Esophagus mucosa (tissue), 1 donor: ENCODE results near the gene FAM131A. TPM values are rescaled to one million over a fixed set of nuclear protein-coding genes. Genes with fewer than 3 reads are reported as not detected.
A peak's percentile ranks its signal among the peaks of the same experiment; 100 is the strongest.

ENCODE experiments used
- ATAC-seq: fragments of 200-7000 bp; cut with Tn5 transposase; one replicate; pipeline ENCODE4 v1.9.1; 2020
- total RNA-seq: library from RNA; stranded (reverse); gene quantifications from one replicate; pipeline ENCODE4 v1.2.4, GENCODE V29; 2023
- donor health status: DM: yes; HTN: yes; CAD: no.

FAM131A gene
- total RNA-seq, 1 donor from 2014 or later: 7.3 TPM

DNA sequence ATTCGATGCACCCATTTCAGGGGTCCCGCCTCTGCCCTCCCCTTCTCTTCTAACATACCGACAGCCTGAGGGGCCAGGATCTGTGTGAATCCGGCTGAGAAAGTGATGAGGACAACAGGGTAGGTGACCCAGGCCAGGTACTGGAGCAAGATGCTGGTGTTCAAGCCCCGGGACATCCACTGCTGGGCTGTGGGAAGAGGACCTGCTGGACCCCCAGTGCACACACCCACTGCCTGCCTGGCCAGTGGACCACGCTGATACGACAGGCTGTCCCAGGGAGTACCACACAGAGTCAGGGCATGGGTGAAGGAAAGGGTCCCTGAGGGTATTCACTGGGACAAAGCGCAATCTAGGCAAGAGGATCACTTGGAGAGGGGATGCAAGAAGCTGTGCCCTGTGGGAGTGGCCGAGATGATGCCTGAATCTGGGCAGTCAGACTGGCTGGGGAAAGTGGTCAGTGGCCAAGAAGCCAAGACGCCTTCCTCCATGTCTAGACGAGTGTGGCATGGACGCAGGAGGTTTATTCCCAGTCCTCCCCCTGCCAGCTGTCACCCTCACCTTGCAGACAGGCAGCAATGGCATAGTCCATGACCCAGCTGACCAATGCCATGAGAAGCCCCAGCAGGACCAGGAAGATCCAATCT is 20.8 kb downstream of the FAM131A start:
- no peak for ATAC-seq

DNA sequence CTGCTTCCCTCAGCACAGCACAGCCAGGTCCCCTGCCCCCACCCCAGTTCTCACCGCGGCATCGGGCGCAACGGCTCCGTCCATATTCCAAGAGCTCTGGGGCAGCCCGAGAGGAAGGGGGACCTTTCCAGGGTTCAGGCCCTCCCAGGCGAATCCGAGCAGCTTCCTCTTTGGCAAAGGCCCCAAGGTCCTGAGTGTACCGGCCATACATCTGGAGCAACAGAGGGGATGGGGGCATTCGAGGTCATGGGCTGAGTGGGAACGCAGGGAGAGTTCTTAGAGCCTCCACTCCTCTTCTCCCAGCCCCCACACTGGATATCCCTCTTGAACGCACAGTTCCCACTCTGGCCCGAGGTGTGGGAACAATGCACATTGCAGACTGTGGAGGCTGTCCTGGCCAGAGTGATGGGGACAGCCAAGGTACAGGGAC is 21.5 kb downstream of the FAM131A start:
- ATAC-seq: no peak

DNA sequence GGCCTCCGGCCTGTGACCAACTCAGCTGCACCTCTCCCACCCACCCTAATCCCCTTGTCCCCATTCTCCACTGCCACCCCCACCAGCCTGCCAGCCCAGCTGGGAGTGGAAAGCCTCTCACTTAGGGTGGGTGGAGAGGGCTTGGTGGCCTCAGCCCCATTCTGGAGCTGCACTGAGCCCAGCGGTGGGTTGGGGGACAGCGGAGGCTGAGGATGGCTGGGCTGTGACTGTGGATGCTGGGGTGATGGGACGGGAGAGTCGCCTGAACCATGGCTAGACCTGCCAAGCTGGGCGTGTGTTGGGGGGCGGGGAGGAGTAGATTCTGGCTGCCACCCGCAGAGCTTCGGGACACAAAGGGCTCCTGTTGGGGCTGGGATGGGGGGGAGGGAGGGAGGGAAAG is 22.2 kb downstream of the FAM131A start:
- no peak for ATAC-seq

DNA sequence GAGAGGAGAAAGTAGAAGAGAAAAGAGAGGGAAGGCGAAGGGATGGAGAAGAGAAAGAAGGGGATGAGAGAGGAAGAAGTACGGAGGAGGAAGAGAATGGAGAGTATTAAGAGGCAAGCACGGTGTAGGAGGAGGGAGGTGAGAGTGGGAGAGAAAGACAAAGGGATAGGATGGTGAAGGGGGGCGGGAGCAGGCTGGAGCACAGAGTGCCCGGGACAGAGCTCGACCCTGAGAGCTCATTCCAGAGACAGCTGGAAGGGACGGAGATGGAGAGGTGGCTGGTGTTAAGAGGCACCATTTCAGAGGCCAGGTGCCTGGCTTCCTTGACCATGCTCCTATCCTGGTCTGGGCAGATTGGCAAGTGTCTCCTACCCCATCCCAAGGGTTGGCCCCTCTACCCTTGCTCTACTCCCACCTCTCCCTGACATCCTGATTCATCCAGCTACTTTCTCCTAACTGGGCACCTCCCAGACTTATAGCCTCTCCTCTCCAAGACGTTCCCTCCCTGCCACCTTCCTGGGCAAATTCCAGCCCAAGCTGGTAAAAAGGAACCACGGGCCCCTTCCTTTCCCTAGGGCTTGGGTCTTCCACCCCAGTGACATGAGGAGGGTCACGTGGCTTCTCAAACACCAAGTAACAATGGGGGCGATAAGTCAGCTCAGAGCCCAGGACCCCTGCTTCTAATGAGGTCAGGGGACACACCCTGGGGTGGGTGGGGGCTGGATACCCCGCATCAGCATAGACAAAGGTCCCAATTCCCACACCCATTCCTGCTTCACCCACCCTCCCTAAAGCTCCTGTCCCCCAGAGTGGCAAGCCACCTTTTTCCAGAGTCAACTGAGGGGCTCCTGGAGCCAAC is 22.9 kb downstream of the FAM131A start:
- ATAC-seq: no peak

- no peak for ATAC-seq
Observed at GRCh38 chr3:184360929-184361531, 23.6 kb downstream of the FAM131A start.

DNA sequence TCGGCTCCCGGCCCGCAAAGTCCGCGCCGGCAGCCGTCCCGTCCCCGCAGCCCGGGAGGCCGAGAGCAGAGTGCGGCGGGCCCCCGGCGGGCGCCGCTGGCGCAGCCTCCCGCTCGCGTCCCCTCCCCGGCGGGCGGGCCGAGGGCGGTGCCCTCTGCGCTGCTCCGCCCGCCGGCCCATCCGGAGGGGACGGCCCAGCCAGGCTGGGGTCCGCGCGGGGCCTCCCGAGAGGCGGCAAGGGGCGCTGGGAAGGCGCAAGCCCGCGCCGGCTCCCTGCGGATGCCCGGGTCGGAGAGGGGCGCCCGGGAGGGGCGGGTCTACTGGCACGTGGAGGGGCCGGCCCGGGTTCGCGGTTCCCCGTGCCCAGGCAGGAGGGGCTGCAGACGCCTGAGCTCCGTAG is 24.1 kb downstream of the FAM131A start, which contains the start of the genes CLCN2 and POLR2H:
Gene CLCN2, minus strand, starts transcription at position 74 of the 400 bp plus-strand sequence. CDS start 126 bp downstream, outside the sequence.
Gene POLR2H, plus strand, starts transcription at position 179 of the 400 bp plus-strand sequence. CDS start 1,783 bp downstream, outside the sequence.
- ATAC-seq: peak; percentile 44

DNA sequence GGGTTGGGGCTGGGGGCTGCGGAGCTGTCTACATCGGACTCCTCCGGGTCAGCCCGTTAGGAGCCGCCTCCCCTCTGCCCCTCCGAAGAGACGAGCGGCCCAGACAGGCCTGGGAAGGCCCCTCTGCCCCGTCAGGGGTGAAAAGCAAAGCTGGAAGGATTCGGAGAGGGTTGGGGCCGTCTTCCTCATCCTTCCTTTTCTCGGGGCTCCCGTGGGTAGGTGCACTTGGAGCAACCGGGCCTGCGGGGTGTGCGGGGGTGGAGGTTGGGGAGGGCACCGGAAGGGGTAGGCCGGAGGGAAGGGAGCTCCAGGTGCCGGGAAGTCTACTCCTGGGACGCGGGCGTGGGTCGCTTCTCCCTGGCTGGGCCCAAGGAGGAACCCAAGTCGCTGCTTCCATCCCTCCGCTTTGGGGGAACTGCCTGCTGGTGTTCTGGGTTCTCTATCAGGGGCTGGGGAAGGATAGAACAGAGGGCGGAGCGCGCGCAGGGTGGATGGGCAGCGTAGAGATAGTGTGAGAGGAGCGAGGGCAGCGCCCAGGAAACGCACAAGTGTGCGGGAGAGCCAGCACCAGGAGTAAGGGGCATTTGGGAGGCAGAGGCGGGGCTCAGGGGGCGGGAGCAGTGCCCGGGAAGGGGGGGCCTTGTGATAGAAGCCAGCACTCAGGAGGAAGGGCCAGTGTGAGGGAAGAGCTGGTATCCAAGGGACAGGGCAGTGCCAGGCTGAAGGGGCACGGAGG is 24.7 kb downstream of the FAM131A start:
- peak; percentile 26 for ATAC-seq

DNA sequence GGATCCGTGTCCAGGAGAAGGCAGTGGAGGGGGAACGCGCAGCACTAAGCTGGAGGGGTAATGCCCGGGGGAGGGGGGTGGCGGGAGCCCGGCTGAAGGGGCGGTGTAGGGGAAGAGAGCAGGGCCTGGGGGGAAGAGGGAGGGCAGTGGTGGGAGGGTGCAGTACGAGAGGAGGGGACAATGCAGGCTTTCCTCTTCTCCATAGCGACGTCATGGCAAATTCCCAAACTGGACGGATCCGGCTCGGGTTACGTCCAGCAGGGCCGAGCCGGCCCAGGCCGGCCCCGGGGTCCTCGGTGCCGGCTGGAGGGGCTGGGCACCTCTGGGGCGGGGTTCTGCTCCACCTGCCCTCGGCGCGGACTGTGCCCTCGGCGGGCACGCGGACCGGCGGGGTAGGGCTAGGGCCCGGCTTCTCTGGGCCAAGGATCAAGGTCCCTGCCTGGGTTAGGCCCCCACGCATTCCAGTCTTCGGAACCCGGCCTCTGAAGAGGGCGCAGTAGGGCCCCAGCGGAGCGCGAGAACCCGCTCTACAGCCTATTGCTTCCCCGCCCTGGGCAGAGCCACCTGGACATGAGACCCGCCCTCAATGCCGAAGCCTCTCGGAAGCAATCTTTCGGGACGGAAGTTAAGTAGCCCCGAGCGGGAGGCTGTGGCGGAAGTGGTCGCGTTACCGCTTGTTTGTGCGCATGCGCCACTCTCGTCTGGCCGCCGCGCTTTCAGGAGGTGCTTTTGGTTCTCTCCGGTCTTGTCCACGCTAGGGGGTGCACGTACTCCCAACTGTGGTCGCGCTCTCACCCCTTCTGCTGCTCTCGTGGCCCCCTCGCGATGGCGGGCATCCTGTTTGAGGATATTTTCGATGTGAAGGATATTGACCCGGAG is 25.5 kb downstream of the FAM131A start:
- ATAC-seq: peak; percentile 91

DNA sequence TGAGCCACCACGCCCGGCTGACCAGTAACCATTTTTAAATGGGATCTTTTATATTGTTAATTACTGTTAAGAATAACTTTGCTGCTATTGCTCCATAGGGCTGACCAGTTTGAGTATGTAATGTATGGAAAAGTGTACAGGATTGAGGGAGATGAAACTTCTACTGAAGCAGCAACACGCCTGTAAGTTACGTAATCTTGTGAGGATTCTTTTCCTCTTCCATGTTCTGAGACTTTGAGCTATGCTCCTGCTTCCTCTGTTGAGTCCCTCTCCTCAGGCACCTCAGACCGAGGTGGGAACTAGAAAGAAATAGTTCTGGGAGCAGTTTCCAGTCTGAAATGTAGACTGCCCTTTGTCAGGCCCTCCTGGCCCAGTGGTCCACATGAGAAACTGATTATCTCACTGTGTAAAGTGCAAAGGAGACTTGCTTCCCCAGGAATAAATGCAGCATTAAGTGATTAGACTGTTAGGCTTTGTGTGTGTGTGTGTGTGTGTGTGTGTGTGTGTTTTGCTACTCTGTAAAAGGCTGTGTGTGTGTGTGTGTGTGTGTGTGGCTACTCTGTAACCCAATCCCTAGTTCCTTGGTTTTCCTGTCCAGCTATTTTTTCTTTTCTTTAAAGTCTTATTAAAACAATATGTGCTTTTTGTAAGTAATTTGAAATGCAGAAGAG is 29.4 kb downstream of the FAM131A start:
- ATAC-seq: no peak

- no peak for ATAC-seq
Observed at GRCh38 chr3:184368116-184368515, 30.7 kb downstream of the FAM131A start.

- ATAC-seq: no peak
Observed at GRCh38 chr3:184368586-184369183, 31.3 kb downstream of the FAM131A start.

GRCh38 chr3:184371570-184372018 is 34.2 kb downstream of the FAM131A start:
- ATAC-seq: peak; percentile 96

DNA sequence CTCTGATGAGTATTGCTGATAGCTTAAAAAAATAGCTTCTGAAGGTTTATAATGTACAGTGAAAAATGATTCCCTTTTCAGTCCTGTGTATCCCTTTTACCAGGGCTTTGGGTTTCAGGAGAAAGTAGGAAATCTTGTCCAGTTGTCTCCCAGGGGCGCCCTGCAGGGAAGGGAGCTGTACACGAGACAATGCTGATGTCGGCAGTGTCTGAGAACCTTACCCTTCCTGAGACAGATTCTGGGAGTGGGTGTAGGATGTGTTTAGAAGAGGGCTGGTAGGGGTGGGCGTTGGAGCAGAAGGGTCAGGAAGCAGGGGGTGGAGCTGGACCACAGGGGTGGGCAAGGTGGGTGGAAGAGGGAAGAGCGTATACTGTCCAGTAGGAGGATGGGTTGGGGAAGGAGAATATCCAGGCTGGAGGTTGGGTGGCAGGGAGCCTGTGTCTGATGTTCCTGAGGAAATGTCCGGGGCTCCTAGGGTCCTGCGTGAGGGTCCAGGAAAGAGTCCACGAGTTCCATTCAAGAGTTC is 35.0 kb downstream of the FAM131A start:
- ATAC-seq: no peak

DNA sequence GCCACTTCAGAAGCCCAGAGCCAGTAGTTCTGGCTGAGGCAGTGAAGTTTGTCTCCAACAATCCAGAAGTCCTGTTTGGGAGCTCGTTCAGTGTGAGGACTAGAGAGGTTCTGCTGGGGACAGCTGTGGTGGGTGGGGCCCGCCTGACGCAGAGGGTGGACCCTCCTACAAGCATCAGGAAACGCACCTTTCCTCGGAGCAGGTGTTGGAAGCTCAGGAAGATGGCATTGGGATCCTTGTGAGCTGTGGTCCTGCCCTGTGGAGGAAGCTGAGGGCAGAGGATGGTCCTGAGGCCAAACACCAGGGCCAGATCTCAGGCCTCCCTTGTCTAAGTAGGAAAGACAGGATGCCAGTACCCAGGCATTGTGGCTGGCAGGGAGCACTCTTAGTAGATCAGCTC is 35.5 kb downstream of the FAM131A start:
- no peak for ATAC-seq

DNA sequence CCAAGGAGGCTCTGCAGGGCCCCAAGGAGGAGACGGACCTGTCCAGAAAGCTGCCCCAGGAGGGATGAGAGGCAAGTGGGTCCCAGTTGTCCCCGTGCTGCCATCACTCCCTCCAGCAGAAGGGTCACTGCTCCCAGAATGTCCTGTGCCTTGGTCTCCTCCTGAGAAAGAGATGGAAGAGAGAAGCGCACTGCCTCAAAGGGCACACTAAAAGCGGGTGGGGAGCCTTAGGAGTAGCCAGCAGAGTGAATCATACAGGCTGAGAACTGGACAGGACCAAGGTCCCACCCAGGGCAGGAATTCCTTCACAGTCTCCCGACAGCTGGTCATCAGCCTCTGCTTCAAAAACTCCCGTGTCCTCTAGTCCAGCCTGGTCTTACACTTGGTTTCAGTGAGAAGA is 36.0 kb downstream of the FAM131A start:
- no peak for ATAC-seq

DNA sequence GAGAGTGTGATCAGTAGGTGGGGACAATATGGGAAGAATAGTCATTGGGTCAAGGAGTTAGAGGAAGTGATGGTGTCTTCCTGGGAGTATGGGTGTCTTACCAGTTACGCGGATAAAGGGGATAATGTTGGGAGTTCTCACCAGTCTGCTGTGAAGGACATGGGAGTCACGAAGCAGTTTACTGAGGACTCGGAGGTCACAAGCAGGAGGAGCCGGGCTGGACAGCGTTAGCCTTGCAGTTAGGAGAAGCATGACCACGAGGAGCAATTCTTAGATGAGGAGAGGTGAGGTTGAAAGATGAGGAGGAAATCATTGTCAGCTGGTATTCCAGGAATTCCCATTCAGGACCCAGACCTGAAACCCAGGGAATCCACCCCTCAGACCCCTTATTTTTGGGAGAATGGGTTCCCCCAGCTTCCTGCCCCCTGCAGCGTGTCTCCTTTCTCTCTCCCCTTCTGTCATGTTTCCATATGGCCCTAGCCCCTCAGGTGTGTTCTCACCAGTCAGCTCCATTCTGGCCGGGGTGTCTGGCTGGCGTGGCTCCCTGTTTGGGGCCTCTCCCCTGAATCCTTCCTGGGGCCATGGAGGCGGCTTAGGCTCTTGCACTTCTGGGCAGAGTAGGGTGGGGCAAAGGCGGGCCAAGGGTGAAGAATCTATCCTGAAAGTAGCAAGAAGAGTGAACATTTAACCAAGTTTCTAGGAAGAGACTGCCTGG is 38.5 kb downstream of the FAM131A start:
- no peak for ATAC-seq

DNA sequence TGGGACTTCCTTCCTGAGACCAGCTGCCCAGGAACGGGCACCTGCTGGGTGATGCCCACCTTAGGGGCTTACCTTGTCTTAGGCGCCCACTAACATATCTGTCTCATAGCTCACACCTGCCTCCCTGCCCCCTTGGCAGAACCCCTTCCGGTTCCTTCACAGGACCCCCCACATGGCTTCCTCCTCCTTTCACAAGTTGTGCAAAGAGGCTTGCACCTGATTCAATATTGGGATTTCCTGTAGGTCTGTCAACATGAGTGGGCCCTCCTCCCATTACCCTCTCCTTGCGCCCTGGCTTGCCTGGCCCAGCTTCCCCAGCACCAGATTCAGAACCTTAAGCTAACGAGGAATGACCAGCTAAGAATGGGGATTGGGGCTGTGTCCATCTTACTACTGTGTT is 40.0 kb downstream of the FAM131A start:
- ATAC-seq: no peak

DNA sequence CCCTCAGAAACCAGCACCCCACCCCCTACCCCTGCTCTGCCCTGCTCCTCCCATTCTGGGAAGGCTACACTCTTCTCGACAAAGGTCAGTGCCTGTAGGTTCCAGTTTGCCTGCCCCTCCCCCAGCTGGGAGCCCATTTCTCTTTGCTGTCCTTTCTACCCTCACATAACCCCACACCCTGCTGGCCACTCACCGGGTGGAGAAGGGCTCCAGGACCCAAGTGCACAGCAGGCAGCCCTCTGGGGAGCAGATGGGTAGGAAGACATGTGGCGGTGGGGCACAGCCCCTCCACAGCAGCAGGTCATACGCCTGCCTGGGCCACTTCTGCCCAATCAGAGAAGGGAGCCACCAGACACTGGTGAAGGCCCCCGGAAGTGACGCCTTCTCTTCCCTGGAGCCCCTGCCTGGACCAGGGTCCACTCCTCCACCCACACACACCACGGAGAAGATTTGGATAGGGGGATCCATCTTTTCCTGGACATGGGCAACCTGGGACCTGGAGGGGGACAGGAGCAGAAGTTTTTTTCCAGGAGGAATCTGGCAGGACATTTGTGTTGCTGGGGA is 40.6 kb downstream of the FAM131A start, which contains the start of gene THPO:
Gene THPO, minus strand, starts transcription at position 326 of the 564 bp plus-strand sequence. CDS start 1,948 bp downstream, outside the sequence.
- no peak for ATAC-seq
